Globus pallidus (tissue), 1 donor: ENCODE data around the gene MAP2K3.

ENCODE experiments used
- DNase-seq: peaks from one replicate; pipeline ENCODE4 v3.0.0-alpha.2; 2015; ENCODE audit warnings: low spot score

The MAP2K3 gene

GRCh38 chr17:21351366-21352065 lies 67.0 kb downstream of the MAP2K3 start:
- DNase-seq = no peak

- DNase-seq = no peak
These were observed 67.9 kb downstream of the MAP2K3 start for GRCh38 chr17:21352221-21352980.

GRCh38 chr17:21352981-21353265 lies 68.4 kb downstream of the MAP2K3 start:
- no peak for DNase-seq

GRCh38 chr17:21353326-21354010 lies 69.0 kb downstream of the MAP2K3 start:
- no peak for DNase-seq

- DNase-seq = no peak
These were observed 70.4 kb downstream of the MAP2K3 start for GRCh38 chr17:21354796-21355385.

GRCh38 chr17:21355586-21355985 lies 71.1 kb downstream of the MAP2K3 start:
- no peak for DNase-seq

GRCh38 chr17:21356537-21357127 lies 72.1 kb downstream of the MAP2K3 start:
- no peak for DNase-seq

GRCh38 chr17:21357281-21357680 lies 72.8 kb downstream of the MAP2K3 start:
- no peak for DNase-seq

- no peak for DNase-seq
These were observed 73.5 kb downstream of the MAP2K3 start for GRCh38 chr17:21357696-21358656.

- no peak for DNase-seq
These were observed 74.4 kb downstream of the MAP2K3 start for GRCh38 chr17:21358682-21359482.

GRCh38 chr17:21359483-21359840 lies 75.0 kb downstream of the MAP2K3 start:
- DNase-seq = no peak

- no peak for DNase-seq
These were observed 75.5 kb downstream of the MAP2K3 start for GRCh38 chr17:21360048-21360447.

GRCh38 chr17:21361020-21361809 lies 76.7 kb downstream of the MAP2K3 start:
- DNase-seq = no peak

- DNase-seq = no peak
These were observed 77.9 kb downstream of the MAP2K3 start for GRCh38 chr17:21362331-21362931.

GRCh38 chr17:21363776-21364642 lies 79.5 kb downstream of the MAP2K3 start:
- no peak for DNase-seq
